Type B pancreatic cell (in vitro differentiated cells): ENCODE data around the gene ABI3BP. TPM values are rescaled to one million over a fixed set of nuclear protein-coding genes. Genes with fewer than 3 reads are reported as not detected.

Experiments
- DNase-seq: peaks from one replicate; pipeline ENCODE4 v3.0.0; 2021; ENCODE audit warnings: mixed read lengths; ENCODE audit not compliant: unreplicated experiment; ENCODE audit errors: extremely low spot score
- H3K27ac Mint-ChIP-seq: 2 replicates; pipeline ENCODE4 v1.8.0; 2021; ENCODE audit warnings: mild to moderate bottlenecking, mixed read lengths
- H3K27me3 Mint-ChIP-seq: 2 replicates; pipeline ENCODE4 v1.8.0; 2021; ENCODE audit warnings: mixed read lengths
- H3K36me3 Mint-ChIP-seq: 2 replicates; pipeline ENCODE4 v1.8.0; 2021; ENCODE audit warnings: mixed read lengths
- H3K4me1 Mint-ChIP-seq: one replicate; pipeline ENCODE4 v1.8.0; 2021; ENCODE audit warnings: mixed read lengths; ENCODE audit not compliant: unreplicated experiment
- H3K4me3 Mint-ChIP-seq: 2 replicates; pipeline ENCODE4 v1.8.0; 2021; ENCODE audit warnings: mild to moderate bottlenecking, mixed read lengths
- H3K9me3 Mint-ChIP-seq: 2 replicates; pipeline ENCODE4 v1.8.0; 2021; ENCODE audit warnings: mixed read lengths
- total RNA-seq: library from RNA; stranded (reverse); gene quantifications from 2 replicates; pipeline ENCODE4 v1.2.1, GENCODE V29; 2021; ENCODE audit warnings: low replicate concordance
- TF ChIP-seq, protein P1 (sequence below): fragments of 200-600 bp; sonication (generic); conservative IDR thresholded peaks from 2 replicates; pipeline ENCODE4 v1.5.0; 2021; ENCODE audit warnings: antibody characterized with exemption, mild to moderate bottlenecking

Gene ABI3BP
- total RNA-seq, 1 donor from 2014 or later: 7.3 TPM

DNA sequence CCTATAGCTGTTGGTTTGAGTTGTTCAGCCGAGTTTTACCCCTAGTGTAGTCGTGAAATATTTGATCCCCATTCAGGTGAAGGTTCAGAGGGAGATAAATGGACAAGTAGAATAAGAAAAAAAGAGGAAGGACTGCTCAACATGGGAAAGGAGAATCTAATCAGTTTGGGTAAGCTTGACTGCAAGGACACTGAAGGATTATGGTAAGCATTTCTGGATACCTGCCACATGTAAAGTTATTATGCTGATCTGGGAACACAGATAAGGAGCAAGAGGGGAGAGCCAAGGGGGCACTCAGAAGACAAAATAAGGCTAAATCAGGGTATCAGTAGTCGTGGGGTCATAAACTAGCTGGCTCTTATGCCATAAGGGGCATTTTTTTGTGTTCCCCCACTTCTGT, 234.1 kb downstream of the ABI3BP start:
- no peak for DNase-seq
- Mint-ChIP-seq H3K4me3 (no peak overlapping the region), H3K27ac (no peak overlapping the region), H3K27me3 (no peaks in the 10 kb centered on the region), H3K36me3 (no peaks in the 10 kb centered on the region), H3K9me3 (no peaks in the 10 kb centered on the region), H3K4me1 (no peaks in the 10 kb centered on the region)
- TF ChIP-seq, protein P1, sequence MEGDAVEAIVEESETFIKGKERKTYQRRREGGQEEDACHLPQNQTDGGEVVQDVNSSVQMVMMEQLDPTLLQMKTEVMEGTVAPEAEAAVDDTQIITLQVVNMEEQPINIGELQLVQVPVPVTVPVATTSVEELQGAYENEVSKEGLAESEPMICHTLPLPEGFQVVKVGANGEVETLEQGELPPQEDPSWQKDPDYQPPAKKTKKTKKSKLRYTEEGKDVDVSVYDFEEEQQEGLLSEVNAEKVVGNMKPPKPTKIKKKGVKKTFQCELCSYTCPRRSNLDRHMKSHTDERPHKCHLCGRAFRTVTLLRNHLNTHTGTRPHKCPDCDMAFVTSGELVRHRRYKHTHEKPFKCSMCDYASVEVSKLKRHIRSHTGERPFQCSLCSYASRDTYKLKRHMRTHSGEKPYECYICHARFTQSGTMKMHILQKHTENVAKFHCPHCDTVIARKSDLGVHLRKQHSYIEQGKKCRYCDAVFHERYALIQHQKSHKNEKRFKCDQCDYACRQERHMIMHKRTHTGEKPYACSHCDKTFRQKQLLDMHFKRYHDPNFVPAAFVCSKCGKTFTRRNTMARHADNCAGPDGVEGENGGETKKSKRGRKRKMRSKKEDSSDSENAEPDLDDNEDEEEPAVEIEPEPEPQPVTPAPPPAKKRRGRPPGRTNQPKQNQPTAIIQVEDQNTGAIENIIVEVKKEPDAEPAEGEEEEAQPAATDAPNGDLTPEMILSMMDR: no peak

DNA sequence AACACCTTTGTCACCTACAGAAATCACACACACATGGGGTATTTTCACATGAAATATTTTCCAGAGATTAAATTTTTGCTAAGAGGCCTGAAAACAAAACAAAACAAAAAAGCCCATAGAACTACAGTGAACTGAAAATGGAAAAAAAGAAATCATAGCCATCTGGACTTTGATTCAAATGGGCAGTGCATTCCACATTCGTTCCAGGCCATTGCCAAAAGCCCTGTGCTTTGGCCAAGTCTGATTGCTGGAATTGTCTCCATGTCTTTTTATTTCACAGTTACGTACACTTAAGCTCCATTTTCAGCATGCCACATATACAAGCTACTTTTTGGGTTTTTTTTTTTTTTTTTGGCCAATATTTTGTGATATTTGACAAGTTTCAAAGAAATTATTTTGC, 236.8 kb downstream of the ABI3BP start:
- Mint-ChIP-seq H3K9me3 (no peaks in the 10 kb centered on the region), H3K4me3 (no peak overlapping the region), H3K4me1 (no peaks in the 10 kb centered on the region), H3K27me3 (no peaks in the 10 kb centered on the region), H3K36me3 (peaks cover 15% of the 10 kb centered on the region), H3K27ac (no peak overlapping the region)
- TF ChIP-seq, protein P1: no peak
- no peak for DNase-seq

DNA sequence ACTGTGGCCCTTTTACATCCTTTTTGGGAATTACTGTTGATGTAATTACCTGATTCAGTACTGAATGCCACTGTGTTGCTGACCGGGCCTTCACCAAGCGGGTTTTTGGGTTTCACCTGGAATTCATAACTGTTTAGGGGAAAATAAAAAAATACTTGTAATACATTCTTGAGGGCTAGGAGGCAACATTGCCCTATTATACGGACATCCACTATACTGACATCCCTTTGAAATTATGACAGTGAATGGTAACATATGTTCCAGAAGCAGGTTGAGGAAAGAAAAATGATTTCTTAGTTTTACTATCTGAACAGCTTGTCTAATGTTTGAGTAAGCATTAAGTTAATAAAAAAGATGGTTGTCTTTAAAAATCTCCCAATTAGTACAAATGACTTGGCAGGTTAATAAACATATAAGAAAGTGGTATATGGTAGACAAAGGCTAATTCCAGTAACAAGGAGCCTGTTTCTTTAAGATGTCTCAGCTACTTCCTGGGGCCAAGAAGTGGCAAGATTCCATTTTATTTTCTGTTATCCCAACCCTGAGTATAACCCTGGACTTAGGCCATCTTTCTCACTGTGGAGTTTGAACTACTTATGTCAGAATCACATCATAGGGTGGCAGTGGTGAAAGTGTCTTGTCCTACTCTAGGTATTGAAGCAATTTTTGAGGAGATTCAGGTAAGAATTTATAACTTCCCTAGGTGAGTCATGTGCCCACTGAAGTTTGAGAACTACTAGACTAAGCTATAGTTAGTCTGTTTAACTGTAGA, 238.5 kb downstream of the ABI3BP start:
- no peak overlapping the region for H3K27ac Mint-ChIP-seq
- H3K27me3 Mint-ChIP-seq: no peaks in the 10 kb centered on the region
- H3K36me3 Mint-ChIP-seq: peaks cover 21% of the 10 kb centered on the region
- TF ChIP-seq, protein P1: no peak
- H3K9me3 Mint-ChIP-seq: no peaks in the 10 kb centered on the region
- DNase-seq: no peak
- H3K4me3 Mint-ChIP-seq: no peak overlapping the region
- no peaks in the 10 kb centered on the region for H3K4me1 Mint-ChIP-seq

DNA sequence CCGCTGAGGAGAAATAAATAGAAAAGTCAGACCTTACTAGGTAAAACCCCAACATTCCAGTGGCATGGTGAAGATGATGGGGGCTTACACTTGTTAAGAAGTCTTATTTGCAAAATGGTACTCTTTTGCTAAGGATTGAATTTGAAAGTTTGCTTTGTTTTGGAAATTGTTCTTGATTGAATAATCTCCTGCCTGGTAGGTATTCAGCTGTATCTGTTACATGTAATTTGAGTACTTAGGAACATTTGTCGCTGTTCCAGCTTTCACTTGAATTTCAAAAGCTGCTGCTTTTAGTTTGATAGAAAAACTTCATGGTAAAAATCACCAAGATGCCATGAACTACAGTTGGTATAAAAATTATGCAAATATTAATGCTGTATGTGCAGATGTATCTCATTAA, 239.4 kb downstream of the ABI3BP start:
- Mint-ChIP-seq H3K4me1 (no peaks in the 10 kb centered on the region), H3K9me3 (no peaks in the 10 kb centered on the region), H3K27me3 (no peaks in the 10 kb centered on the region), H3K36me3 (peaks cover 24% of the 10 kb centered on the region), H3K27ac (no peak overlapping the region), H3K4me3 (no peak overlapping the region)
- TF ChIP-seq, protein P1: no peak
- DNase-seq: no peak

DNA sequence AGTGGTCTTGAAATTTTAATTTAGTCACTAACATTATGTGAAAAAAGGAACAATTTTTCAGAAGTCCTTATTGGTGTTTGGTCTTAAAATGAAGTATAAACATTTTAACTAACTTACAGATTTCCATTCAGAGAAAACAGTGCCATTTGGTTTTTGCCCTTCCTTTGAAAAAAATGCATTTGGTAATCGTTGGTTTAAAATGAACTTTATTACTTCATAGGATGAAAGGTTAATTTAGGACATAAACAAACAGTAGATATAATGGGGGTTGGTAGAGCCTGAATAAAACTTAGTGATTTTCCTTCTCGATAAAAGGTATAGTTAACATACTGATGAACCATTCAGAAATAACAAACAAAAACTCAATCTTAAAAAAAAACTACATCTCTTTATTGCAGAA, 244.3 kb downstream of the ABI3BP start:
- no peaks in the 10 kb centered on the region for H3K9me3 Mint-ChIP-seq
- peaks cover 51% of the 10 kb centered on the region for H3K36me3 Mint-ChIP-seq
- no peaks in the 10 kb centered on the region for H3K4me1 Mint-ChIP-seq
- TF ChIP-seq, protein P1: no peak
- DNase-seq: no peak
- no peaks in the 10 kb centered on the region for H3K27me3 Mint-ChIP-seq
- no peak overlapping the region for H3K27ac Mint-ChIP-seq
- no peak overlapping the region for H3K4me3 Mint-ChIP-seq
